KG1 (cell line): ENCODE results near the gene GAS2L1.

Experiments
- DNase-seq: peaks from one replicate; lab custom pipeline; 2025; lab: John Stamatoyannopoulos, UW

GAS2L1 gene

DNA sequence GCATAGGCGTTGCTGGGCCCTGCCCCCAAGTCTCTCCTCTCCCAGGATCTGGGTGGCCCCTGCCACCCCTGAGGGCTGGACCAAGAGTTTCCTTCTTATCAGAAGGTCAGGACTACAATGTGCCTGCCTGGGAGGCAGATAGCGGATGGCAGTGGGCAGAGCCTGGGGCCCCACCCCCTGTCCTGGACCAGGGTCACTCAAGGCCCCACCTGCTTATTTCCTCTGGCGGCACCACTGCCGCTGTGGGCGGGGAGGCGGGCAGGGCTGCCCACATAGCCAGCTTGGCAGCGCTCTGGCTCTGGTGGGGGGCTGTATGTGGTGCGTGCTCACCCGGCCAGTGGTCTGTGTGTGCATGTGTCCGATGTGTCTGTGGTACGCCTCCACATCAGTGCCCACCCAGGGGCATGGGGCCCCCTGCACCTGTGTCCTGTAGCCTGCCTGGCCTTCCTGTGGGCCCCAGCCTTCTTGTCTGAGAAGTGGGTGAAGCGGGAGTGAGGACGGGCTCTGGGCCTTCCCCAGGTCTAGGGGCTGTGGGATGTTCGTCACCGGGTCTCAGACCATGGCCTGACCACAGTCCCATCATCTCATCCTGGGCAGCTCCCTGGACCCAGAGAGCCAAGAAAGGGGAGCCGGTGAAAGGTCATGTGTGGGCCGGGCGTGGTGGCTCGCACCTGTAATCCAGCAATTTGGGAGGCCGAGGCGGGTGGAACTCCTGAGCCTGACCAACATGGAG is 3.0 kb downstream of the GAS2L1 start:
- DNase-seq, result no peak

GRCh38 chr22:29310065-29310862 is 3.8 kb downstream of the GAS2L1 start:
- DNase-seq, result no peak

DNA sequence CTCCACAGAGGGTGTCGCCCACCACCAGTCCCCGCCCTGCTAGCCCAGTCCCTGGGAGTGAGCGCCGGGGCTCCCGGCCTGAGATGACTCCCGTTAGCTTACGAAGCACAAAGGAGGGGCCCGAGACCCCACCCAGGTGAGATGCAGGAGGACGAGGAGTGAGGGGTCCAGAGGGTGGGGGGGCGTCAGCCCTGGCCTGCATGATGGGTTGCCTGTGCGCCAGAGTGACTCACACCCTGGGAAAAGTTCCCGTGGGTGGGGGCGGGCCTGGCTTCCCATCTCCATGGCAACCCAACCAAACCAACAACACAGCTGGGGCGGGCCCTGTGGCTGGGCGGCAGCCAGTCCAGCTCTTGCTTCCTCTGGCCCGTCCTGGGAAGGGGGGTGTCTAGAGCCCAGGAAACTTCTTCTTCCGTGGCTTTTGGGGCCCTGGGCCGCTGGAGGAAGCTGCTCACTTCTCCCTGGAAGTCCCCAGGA is 4.5 kb downstream of the GAS2L1 start:
- no peak for DNase-seq

GRCh38 chr22:29311464-29312217 is 5.2 kb downstream of the GAS2L1 start:
- DNase-seq, result no peak

DNA sequence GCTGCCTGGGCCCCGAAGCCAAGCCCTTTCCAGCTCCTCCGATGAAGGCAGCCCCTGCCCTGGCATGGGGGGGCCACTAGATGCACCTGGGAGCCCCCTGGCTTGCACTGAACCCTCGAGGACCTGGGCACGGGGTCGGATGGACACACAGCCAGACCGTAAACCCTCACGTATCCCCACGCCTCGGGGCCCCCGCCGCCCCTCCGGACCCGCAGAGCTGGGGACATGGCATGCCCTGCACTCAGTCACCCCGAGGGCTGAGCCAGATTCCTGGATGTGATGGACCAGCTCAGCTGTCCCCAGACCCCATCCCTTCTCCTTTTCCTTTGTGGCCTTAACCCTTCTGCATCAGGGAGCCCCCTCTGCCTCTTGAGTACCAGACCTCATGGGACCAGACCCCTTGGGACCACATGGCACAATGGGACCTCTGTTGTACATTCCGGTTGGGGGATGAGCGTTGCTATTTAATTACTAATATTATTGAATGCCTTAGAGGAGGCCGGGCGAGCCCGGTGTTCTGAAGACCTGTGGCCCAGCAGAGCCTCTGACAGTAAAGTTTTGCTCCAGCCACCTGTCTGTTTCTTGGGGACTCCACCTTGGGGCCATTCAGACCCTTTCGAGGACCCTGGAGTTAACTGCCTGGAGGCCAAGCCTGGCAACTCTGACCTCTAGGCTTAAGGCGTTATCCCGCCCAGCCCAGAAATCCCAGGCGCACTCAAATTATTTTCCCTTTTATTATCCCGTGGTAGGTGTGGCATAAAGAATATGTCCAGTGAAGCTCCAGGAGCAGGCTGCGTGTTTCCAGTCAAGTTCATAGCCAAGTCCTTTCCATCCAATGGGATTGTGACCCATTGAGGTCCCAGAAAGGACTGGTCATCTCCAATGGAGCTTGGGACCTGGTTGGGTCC is 6.0 kb downstream of the GAS2L1 start:
- no peak for DNase-seq

DNA sequence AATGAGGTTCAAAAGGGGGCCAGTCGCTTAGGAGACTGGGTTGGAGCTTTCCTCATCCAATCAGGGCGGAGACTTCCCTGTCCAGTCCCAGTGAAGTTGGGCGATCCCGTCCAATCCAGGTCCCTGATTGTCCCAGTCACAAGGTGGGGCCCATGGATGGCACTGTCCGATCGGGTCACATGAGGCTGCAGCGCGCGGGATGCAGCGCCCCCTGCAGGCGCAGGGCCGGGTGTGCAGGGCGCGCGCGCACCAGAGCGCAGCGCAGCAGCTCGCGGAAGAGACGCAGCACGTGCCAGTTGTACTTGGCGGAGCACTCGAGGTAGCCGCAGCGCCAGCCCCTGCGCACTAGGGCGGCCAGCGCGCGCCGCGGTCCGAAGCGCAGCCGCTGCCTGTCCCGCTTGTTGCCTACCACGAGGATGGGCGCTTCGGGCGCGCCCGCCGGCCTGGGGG is 6.7 kb downstream of the GAS2L1 start:
- no peak for DNase-seq

DNA sequence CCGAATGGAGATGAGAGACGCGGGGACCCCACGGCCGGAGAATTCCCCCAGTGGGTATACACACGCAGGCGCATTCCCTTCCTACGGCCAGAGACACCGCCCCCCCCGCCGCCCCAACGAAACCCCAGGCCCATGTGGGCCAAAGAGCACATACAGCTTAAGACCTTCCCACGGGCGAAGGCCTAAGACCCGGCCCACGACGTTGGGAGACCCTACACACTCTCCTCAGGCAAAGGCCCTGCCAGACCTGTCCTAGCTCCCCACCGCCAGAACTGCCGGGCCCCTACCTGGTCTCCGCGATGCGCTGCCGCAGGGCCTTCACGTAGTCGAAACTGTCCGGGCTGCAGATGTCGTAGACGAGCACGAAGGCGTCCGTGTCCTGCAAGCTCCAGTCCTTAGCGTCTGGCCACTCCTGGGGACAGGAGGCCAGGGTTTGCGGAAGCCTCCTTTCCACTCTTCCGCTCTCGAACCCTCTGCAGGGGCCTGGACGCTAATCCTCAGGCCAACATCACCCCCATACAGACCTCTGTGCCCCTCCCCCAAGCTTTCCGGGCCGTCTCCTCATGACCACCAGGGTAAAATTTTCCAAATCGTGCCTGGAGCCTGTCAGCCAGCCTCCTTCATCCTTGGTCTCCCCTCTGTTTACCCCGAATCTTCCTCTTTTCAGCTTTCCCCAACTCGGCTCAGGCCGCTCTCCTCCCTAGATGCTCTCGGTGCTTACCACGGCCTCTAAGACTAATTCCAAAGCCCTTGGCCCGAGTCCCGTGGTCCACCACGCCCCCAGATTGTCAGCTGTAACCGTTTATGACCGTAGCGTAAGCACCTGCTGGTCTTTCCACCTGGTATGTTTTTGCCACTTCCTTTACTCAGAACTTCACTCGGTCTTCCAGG is 7.4 kb downstream of the GAS2L1 start:
- no peak for DNase-seq

GRCh38 chr22:29314537-29315285 is 8.3 kb downstream of the GAS2L1 start:
- DNase-seq, result no peak

GRCh38 chr22:29315286-29316140 is 9.1 kb downstream of the GAS2L1 start, which contains the start of gene RASL10A:
Gene RASL10A, minus strand, starts transcription at chr22:29315697. Its CDS starts 451 bp downstream, at chr22:29315246.
- DNase-seq, result no peak

- no peak for DNase-seq
Measured at GRCh38 chr22:29316141-29316828, 9.8 kb downstream of the GAS2L1 start.

GRCh38 chr22:29317827-29318454 is 11.5 kb downstream of the GAS2L1 start:
- DNase-seq, result no peak

- no peak for DNase-seq
Measured at GRCh38 chr22:29319072-29319471, 12.6 kb downstream of the GAS2L1 start.

- DNase-seq, result no peak
Measured at GRCh38 chr22:29320546-29320945, 14.1 kb downstream of the GAS2L1 start.

DNA sequence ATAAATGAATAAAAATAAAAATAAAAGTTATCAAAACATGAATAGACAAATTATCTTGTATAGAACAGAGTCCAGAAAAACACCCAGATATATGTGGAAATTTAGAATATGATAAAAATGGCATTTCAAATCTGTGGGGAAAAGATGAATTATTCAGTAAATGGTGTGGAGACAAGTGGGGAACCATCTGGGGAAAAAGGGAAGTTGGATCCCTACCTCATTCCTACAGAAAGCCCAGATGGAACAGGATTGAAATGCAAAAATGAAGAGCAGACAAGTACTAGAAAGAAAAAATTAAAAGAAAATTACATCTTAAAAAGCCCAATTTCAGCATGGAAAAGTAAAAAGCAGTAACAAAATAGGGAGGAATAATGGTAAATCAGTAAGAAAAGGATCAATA is 17.2 kb downstream of the GAS2L1 start:
- DNase-seq, result no peak

DNA sequence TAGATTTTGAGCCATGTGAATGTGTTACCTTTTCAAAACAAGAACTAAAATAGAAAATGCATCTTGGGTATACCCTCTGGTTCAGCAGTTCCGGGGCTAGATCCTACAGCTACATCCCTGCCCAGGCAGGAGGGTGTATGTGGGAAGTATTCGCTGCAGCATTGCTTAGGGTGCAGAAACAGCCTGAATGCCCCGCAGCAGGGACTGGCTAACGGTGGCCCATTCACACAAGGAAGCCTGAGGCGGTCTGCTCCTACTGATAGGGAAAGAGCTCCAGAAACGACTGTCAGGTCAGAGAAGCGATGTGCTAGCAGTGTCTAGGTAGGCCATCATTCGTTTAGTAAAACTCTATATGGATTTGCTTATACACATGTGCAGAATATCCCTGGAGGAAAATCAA is 18.9 kb downstream of the GAS2L1 start:
- no peak for DNase-seq

DNA sequence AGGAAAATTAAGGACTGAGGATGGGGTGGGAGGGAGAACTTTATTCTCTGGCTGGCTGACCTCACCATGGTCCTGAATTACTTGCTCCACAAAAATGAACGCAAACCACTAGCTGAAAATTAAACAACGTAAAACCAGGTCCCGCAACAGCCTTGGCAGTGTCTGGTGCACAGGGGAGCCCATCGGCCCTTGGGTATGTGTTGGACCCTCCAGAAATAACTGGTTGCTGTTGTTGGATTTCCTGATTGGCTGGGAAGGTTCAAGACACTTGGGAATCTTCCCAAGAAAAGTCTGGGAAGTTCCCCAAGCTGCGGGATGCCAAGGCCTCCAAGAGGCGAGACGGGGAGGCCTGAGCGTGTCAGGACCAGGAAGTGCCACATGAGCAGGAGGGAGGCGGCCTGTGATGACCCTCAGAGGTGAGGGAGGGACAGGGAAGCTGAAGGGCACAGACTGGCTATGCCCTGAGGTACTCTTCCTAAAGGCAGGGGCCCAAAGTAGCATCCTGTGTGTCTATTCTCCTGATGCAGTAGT is 19.4 kb downstream of the GAS2L1 start:
- DNase-seq, result no peak

GRCh38 chr22:29326481-29326880 is 20.0 kb downstream of the GAS2L1 start:
- no peak for DNase-seq
